ENCODE results near the gene FBXO42.

Gene FBXO42

DNA sequence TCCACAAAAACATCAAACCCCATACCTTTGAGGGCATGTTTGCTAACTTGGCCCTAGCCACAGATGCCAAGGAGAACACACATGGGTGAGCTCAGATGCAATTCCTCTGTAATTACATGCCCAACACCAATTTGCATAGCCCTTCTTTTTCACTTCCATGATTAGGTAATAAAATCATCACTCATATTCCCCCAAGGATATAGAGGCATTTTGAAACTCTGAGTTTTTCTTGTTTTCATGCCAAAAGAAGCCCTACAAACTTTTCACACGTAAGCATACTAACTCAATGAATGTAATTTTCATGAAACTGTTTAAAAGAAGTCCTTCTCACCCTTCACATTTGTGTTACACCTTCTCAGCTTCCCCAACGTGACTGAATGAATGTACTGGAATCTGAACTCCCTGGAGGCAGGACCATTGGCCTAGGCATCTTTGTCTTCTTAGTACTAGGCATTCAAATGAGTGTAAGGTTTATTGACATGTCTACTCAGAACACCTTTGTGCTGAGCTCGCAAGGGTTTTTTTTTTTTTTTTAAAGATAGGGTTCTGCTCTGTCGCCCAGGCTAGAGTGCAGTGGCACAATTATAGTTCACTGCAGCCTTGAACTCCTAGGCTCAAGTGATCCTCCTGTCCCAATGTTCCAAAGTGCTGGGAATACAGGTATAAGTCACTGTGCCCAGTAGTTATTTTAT is 31.0 kb downstream of the FBXO42 start:
- no peak for DNase-seq

DNA sequence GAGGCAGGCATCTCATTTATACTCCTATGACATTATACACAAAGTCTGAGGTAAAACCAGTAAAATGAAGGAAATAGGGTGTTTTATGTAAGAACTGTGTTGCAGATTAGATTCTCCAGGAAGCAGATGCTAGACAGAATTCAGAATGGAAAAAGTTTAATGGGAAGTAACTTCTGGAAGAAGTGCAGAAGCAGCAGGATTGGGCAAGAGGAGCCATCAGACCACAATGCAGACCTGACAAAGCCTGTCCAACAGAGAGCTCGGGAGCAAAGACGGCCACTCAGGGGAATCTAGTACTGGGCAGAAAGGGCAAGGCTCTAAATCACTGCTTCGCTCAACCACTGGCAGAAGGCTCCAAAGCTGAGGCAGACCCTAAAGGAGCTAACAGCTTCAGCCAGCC is 33.7 kb downstream of the FBXO42 start:
- peak in 1 of 2 experiments; percentile 22 for DNase-seq

DNA sequence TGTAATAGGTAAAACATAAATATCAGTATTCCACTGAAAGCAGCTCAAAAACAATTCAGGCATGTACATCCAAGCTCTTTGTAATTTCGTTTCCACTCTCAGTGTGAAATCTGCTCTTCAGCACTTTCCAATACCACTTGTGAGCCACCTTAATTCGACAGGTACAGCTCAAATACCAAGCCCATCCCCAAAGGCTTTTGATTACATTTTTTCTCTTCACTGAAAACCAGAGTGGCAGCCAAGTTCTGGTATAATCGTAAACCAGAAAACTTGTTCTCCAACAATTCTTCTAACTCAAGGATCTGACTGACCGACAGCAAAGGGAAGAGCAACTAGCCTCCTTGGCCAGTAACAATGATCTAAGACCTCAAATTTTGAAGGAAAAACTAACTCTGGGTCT is 36.8 kb downstream of the FBXO42 start:
- no peak for DNase-seq

DNA sequence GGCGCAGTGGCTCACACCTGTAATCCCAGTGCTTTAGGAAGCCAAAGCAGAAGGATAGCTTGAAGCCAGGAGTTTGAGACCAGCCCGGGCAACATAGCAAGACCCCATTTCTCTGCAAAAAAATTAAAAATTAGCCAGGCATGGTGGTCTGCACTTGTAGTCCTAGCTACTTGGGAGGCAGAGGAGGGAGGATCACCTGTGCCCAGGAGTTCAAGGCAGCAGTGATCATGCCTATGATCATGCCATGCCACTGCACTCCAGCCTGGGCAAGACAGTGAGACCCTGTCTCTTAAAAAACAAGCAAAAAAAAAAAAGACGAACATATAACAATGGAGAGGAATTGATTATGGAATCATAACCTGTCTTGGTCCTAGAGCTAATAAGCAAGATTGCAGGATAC is 45.1 kb downstream of the FBXO42 start:
- DNase-seq: no peak

DNA sequence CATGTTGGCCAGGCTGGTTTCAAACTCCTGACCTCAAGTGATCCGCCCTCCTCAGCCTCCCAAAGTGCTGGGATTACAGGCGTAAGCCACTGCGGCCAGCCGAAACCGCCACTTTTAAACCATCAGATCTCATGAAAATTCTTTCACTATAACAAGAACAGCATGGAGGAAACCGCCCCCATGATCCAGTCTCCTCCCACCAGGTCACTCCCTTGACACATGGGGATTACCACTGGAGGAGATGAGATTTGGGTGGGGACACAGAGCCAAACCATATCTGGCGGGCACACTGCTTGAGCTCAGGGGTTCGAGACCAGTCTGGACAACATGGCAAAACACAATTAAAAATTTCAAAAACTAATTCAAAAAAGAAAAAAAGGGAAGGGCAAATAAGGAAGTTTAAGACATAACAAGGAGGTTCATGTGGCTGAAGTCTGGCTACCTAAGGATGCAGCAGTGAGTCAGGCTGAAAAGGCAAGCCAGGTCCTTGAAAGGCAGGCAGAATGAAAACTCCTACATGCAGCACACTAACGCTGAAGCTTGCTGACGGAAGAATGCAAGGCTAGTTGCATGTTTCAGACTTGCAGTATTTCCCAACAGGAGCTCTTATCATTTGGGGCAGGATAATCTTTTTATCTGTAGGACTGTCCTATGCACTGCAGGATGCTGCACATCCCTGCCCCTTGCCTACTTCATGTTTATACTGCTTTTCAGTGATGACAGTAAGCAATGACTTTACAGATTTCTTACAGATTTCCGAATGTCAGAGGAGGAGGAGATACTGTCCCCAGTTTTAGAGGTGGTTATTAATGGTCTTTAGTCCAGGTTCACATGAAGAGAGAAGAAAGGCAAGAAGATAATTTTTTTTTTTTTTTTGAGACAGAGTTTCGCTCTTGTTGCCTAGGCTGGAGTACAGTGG is 49.3 kb downstream of the FBXO42 start:
- peak; percentile 6 to 8 for DNase-seq

DNA sequence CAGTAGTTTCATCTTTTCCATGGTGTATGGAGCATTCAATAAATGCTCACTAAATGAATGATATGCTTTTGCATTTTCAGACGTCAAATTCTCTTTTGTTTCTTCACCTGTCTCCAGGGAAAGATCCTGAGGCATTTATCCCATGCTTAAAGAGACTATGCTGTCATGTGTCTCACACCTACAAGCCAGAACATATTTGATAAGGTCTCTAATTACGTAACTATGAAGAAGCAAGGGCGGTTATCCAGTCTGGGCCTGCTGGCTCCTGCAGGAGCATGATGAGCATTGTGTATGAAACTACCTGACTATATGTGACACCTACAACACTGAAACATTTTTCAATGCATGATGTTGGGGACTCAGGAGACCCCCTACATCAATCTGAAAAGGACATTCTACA is 51.8 kb downstream of the FBXO42 start:
- no peak for DNase-seq

DNA sequence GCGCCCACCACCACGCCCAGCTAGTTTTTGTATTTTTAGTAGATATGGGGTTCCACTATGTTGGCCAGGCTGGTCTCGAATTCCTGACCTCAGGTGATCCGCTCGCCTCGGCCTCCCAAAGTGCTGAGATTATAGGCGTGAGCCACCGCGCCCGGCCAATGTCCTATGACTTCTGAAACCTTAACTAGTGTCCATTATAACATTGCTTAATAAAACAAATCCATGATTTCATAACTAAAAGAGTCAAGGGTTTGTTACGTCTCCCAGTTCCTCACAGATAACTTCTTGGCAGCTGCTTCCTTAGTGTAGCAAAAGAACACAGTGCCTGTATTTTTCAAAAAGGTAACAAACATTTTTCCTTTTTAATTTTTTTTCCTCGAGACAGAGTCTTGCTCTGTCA is 53.6 kb downstream of the FBXO42 start:
- no peak for DNase-seq

DNA sequence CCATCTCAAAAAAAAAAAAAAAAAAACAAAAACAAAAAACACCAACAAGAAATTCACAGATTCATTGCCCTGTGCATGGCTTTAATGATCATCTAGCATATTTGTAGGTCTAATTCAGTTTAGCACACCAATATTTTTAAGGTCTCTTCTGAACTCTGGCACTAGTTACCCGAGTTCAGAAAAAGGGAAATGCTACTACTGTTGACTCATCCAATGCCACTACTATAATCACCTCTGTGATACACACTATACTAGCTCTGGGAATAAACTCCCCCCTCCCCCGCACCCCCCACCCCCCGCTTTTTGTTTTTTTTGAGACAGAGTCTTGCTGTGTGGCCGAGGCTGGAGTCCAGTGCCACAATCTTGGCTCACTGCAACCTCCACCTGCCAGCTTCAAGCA is 55.6 kb downstream of the FBXO42 start:
- no peak for DNase-seq

DNA sequence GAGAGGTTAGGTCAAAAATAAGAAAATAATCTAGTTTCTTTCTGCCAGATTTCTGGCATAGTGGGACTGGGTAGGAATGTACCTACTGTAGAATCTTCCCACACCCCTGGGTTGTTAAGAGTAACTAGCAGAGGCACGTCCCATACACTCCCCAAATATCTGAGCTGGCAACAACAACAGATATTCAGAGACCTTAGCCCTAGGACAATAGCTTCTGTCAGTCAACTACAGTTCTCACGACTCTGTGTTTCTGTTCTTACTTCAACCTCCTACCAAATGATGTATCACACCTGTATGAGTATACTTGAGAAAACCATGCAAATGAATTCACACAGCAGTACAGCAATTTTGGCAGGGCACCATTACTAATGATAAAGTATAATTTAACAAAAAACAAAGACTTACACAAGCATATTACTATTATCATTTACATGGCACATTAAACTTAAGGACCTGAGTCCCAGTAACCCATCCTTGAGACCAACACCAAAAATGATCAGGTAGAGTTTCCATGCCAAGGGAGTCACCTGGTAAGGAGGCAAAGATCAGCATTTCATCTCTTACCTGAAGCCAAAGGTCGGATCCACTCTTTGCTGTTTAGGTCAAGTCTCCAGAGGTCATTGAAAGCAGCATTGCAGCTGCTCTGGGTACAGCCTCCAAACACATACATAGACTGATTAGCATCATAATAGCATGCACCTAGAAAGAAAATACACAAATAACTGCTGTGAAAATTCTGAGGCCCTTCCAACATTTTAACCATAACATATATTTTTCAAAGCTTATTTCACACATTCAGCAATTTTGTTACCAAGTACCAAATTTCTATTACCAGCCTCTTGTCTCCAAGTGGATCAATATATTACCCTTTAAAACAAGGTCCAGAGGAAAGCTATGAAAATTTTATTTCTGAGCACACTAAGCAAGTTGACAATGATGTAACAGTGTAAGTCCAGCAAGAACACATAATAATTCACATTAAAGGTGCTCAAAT is 57.8 kb downstream of the FBXO42 start:
- no peak for DNase-seq

DNA sequence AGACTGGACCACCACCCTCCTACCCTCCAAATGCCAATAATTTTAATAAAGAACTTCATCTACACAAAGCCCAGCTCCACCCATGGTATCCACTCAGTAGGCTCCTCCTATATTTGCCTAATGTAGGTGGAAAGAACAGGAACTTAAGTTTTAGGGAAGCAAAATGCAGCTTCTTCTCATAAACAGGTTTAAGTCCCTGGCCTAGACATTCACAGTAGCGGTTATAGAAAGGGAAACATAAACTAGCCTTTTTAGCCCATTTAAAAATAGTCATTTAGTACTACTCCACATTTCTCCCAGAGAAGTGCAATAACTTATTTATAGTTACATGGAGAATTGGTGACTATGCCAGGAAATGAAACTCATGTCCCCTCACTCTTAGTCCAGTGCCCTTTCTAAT is 58.7 kb downstream of the FBXO42 start:
- DNase-seq: peak; percentile 2 to 20

DNA sequence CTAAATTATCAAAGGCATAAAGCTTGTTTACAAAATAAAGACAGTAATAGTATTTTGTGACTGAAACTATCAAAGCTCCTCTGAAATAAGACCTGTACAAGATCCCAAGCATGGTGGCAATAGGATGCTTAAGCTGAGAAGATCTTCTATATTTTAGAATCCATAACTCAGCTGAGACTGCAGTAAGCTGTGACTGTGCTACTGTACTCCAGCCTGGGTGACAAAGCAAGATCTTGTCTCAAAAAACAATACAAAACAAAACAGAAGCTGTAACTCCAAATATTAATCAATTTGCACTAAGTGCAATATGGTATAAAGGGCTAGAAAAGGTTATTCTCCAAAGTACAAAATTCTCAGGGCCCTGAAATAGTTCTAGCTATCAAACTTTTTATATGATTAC is 59.5 kb downstream of the FBXO42 start:
- DNase-seq: no peak

DNA sequence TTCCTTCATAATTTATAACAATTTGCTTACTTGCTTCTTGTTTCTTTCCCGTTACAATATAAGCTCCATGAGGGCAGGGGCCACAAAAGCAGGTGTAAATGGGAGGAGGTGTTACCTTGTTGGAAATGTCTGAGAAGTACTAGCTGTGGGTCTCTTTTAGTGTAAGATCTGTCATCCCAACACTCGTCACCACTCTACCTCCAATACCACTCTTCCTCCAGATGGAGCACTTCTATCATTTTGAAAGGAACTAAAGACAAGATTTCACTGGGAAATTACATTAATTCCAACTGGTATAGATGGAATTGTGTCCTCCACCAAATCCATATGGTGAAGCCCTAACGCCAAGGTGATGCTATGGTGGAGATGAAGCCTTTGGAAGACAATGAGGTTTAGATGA is 62.3 kb downstream of the FBXO42 start:
- no peak for DNase-seq

DNA sequence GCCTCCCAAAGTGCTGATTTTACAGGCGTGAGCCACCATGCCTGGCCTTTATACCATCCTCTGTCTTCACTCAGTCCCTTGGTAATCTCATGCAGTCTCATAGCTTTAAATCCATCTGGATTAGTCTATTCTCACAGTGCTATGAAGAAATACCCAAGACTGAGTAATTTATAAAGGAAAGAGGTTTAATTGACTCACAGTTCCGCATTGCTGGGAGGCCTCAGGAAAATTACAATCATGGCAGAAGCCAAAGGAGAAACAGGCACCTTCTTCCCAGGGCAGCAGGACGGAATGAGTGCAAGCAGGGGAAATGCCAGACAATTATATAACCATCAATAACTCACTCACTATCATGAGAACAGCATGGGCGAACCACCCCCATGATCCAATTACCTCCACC is 66.2 kb downstream of the FBXO42 start:
- no peak for DNase-seq

DNA sequence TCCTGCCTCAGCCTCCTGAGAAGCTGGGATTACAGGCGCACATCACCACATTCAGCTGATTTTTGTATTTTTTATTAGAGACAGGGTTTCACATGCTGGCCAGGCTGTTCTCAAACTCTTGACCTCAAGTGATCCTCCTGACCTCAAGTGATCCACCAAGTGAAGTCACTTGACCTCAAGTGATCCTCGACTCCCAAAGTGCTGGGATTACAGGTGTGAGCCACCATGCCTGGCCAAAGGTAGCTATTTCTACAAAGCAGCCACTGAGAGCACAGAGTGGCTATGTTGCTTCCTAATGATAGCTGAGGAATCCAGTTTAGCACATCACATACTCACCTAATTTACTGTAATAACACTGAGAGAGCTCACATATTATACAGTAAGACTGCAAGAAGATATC is 70.5 kb downstream of the FBXO42 start:
- no peak for DNase-seq

DNA sequence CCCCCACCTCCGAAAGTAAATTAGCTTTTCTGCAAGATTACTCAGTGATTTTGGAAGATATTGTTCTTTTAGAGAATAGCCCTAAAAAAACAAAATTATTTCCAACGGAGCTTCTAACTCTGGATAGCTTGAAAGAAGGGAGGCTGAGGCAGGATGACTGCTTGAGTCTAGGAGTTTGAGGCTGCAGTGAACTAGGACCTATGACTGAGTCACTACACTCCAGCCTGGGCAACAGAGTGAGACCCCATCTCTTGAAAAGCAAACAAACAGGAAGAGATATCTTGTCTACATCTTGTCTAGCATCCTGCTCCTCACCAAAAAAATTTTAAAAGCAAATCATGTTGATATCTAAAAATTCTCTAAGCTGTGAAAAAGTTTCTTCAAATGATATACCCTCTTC is 73.1 kb downstream of the FBXO42 start:
- no peak for DNase-seq

DNA sequence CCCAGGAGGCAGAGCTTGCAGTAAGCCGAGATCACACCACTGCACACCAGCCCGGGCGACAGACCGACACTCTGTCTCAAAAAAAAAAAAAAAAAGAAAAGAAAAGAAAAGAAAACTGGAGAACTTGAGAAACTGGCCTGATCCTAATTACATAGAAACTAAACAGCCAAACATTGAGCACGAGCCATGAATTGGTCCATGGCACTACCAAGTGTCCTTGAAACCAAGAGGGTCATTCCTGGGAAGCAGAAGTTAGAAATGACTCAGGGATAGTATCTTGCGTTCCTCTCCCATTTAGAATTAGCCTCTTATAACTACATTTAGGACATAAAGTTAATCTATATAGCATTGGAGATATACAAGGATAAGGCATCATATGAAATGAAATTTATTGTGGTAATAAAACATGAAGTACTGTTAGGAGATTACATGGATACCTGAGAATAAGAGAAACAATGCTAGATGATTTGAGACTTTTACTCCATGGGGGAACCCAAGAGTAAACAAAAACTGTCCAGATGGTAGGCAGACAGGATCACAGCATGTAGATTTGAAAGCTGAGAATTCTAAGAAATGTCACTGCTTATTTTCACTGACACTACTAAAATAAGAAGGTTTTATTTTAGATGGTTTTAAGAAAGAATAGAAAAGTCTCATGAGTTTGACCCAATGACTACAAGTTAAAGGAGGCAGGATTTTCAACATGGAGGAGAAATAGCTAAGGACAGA is 75.8 kb downstream of the FBXO42 start:
- DNase-seq: no peak

DNA sequence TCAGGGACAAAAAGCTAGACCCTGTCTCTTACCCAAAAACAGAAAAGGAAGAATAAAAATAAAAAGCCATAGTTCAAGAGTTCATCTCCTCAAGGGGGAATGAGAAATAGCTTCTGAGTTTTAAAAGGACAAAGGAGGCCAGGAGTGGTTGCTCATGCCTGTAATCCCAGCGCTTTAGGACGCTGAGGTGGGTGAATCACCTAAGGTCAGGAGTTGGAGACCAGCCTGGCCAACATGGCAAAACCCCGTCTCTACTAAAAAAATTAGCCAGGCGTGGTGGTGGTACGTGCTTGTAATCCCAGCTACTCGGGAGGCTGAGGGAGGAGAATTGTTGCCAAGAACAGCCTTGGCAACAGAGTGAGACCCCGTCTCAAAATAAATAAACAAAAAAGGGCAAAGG is 76.7 kb downstream of the FBXO42 start:
- DNase-seq: no peak

DNA sequence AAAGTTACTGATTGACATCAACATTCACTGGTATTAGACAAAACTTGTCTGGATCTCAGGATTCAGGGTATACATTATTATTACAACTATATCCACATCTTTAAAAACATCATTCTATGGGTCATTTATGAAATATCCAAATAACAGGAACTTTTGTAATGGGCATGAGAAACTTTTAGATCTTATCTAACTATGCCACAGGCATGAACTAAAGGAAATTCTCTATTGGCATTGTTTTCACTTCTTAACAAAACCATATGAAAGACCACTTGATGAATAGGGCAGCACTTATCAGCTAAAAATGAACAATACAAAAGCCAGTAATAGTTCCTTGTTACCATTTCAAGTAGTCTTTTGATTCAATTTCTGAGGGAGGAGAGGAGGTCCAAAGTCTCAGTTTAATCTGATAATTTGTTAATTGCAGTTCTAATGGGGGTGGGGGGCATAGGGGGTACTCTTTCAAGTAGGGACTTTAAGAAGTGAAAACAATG is 84.5 kb downstream of the FBXO42 start:
- DNase-seq: no peak

DNA sequence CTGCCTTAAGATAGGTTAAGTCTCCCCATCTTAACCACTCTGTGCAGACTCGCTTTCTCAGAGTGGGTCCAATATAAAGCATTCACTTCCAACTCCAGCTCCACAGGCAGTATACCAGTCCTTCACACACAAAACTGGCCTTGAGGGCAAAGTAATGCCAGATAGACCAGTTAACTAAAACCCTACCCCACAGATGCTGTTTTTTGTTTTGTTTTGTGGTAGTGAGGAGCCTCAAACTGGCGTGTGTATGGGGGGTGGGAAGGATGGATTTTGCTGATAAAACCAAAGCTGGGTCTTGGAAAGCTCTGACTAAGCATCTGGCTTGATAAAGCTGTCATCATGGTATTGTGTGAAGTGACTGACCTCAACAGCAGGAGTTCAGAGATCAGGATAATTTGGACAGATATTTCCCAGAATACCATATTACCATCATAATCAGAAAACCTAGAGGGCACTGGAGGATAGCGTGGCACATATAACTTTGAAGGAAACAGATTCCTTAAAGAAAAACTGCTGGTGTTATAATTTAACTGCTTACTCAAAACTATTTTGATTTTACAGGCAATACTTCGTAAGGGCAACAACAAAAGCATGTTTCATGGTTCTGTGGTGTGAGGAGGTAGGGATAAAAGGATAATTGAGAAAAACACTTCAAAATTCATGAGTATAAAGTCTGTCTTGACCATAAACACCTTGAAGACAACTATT is 85.7 kb downstream of the FBXO42 start:
- no peak for DNase-seq

DNA sequence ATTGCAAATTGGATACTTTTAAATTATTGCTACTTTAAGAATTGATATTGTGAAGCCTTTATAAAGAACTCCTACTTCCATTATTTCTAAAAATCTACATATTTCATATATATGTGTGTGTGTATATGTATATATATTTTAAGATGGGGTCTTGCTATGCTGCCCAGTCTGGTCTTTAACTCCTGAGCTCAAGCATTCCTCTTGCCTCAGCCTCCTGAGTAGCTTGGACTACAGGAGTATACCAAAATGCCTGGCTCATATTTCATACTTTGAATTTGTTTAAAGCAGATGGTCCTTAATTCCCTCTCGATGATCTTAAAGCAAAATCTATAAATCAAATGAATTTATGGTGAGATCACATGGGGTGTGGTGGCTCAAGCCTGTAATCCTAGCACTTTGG is 90.2 kb downstream of the FBXO42 start:
- no peak for DNase-seq

DNA sequence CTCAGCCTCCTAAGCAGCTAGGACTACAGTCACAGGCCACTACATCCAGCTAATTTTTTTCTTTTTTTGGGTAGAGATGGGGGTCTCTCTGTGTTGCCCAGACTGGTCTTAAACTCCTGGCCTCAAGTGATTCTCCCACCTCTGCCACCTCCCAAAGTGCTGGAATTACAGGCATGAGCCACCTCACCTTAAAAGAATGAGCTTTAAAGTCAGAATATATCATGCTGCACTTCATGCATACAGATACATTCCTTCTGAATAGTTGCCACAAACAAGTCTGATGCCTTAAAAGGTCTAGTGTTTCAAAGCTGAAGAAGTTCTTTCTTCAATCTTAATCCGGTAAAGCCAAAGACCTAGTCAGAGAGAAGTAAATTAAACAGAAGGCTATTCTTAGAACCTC is 91.5 kb downstream of the FBXO42 start:
- no peak for DNase-seq

All from AML-193 (cell line).